Measurements from ENCODE around the gene EVL.
"Not testable (repeated sequence)": the region's sequence is repeated elsewhere in the genome, so short reads cannot be mapped to it uniquely, and the experiment has no call there.

The EVL gene

DNA sequence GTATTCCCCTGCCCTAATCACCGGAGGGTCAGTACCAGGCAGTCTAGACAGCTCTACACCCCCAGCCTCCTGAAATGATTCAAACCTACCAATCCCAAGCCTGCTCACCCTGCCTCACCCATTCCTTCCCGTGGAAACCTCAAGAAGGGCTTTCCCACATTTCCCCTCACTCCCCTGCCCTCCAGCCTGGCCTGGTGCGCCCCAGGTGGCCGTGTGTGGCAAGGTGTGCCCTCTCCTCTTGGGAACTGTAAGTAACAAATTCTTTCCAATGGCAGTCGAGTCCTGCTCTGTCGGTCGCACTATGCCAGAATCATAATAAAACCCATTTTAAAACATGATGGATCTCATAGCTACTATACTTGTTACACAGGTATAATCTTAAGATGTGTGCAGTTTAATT, 108.1 kb downstream of the EVL start:
- intact Hi-C loops (cut with DNase I): no loop called here
- DNase-seq: no peak

DNA sequence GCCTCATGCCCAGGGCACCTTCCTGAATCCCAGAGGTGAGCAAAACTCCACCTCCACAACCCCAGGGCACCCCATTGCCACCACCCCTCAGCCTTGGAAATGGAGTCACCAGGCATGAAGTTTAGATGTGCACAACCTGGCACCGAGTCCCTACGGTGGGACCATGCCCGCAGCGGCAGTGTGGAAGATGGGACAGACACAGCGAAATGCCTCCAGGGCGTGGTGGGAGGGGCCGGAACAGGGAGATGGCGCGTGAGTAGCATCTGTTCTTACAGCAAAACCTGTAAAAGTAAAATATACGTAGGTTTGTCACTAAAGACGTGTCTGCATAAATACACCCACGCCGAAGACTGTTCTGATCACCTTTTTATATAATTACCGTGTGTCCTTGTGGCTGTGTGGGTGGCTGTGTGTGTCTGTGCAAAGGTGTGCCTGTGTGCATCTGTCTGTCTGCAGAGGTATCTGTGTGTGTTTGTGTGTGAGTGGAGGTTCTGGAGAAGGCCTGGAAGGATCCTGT, 111.6 kb downstream of the EVL start:
- intact Hi-C loops (cut with DNase I): no loop called here
- DNase-seq: peak in 28 of 42 donors; percentile 3 to 66 (median 38)

DNA sequence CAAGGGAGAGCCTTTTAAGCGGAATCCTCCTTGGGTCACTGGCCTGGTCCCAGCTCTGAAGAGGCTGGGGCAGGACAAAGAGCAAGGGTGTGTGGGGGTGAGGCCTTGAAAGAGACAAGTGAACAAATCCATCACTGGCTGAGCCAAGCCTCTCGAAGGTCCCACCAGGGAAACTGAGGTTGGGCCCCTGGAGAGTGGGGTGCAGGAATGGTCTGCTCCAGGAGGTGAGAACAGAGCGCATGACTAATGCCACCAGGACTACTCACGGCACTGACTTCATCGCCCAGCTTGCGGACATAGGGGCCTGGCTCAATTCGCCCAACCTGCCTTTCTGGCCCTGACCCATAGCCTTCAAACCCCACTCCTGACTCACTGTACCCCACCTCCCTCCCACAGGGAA, 113.5 kb downstream of the EVL start:
- intact Hi-C loops (cut with DNase I): no loop called here
- DNase-seq: no peak

DNA sequence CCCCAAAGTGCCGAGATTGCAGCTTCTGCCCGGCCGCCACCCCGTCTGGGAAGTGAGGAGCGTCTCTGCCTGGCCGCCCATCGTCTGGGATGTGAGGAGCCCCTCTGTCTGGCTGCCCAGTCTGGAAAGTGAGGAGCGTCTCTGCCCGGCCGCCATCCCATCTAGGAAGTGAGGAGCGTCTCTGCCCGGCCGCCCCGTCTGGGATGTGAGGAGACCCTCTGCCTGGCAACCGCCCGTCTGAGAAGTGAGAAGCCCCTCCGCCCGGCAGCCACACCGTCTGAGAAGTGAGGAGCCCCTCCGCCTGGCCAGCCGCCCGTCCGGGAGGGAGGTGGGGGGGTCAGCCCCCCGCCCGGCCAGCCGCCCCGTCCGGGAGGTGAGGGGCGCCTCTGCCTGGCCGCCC, 115.4 kb downstream of the EVL start:
- DNase-seq; intact Hi-C loops (cut with DNase I): not testable (repeated sequence)

- DNase-seq; intact Hi-C loops (cut with DNase I): not testable (repeated sequence)
These were observed 116.8 kb downstream of the EVL start for GRCh38 chr14:100181876-100182551.

DNA sequence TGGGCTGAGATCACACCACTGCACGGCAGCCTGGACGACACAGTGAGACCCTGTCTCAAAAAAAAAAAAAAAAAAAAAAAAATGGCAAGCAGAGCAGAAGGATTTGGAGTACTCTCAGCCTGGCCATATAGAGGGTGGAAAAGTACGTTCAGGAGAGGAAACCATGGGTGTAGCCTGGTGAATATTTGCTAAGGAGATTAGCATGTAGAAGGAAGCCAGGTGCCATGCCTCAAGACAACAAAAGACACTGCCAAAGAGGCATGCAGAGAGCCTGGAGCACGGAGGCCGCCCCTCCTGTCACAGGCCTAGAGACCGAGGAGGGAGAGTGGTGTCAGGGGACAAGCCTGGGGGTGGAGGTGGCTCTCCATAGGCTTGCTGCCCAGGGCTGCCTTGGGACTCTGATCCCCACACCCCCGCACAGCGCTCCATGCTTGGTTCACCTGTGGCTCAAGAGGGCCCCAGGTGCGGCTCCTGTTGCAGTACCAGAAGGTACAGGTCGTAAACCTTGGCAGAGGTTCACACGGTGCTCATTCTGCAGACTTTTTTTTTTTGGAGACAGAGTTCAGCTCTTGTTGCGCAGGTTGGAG, 122.1 kb downstream of the EVL start:
- intact Hi-C loops (cut with DNase I): no loop called here
- DNase-seq: no peak

- no peak for DNase-seq
- intact Hi-C loops (cut with DNase I): no loop called here
These were observed 123.3 kb downstream of the EVL start for GRCh38 chr14:100188392-100189030.

GRCh38 chr14:100190126-100190525, 124.9 kb downstream of the EVL start:
- DNase-seq: no peak
- intact Hi-C loops (cut with DNase I): loop anchor here (10.0 kb wide), 1 partner anchor 85 kb away; no protein-coding TSS in a partner anchor

DNA sequence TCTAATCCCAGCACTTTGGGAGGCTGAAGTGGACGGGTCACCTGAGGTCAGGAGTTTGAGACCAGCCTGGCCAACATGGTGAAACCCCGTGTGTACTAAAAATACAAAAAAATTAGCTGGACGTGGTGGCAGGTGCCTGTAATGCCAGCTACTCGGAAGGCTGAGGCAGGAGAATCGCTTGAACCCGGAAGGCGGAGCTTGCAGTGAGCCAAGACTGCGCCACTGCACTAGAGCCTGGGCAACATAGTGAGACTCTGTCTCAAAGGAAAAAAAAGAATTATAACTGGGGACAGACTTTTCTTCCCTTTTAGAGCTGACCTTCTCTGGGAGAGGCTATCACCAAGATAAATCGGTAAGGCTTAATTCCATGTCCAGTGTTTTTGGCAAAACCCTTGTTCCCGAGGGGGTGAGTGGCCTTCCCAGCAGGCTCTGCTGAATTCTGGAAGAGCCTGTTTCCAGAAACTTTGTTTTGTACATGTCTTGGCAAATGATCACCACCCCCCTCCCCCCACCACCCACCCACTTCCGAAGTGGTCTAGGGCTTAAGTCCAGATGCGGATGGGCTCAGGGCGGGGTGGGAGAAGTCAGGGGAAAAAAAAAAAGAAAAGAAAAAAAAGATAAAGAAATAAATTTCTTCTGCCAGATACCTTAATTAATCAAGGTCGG, 126.5 kb downstream of the EVL start:
- DNase-seq: no peak

DNA sequence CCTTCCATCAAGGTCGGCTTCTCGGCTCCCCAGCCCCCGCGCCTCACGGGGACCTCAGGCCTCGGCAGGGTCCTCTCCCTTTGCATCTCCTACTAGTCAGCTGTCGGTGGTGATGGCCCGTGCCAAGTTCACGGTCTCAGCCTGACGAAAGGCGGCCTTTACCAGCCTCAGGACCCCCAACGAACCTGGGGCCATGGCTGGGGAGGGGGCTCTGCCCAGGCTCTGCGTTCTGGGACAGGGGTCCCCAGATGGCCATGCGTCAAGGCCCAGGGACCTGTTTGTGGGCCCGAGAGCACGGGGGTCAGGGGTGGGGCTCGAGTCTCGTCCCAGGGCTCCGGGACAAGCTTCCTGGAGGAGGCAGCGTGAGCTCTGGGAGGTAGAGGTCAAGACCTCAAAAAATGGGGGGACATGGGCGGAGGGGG, 127.0 kb downstream of the EVL start:
- intact Hi-C loops (cut with DNase I): loop anchor here (2.0 to 10.0 kb wide), 2 partner anchors 87 to 209 kb away; no protein-coding TSS in a partner anchor
- DNase-seq: peak in 14 of 42 donors; percentile 6 to 43 (median 24)

More for the DNA sequence above, 126.5 kb downstream of the EVL start:
- intact Hi-C loops (cut with DNase I): loop anchor here (2.0 to 10.0 kb wide), 2 partner anchors 87 to 209 kb away; no protein-coding TSS in a partner anchor

GRCh38 chr14:100192672-100193416, 127.6 kb downstream of the EVL start:
- intact Hi-C loops (cut with DNase I): loop anchor here (2.0 to 10.0 kb wide), 2 partner anchors 88 to 210 kb away; no protein-coding TSS in a partner anchor
- DNase-seq: peak; percentile 98 to 100 (median 99)

Measured in head of caudate nucleus (tissue), 42 donors.